HepG2 (cell line): ENCODE data around the gene PAQR6. TPM values are rescaled to one million over a fixed set of nuclear protein-coding genes. Genes with fewer than 3 reads are reported as not detected.

ENCODE experiments used
- CBX5 ChIP-seq: sonication (generic); formaldehyde crosslinking; IDR thresholded peaks from 2 replicates; pipeline ENCODE4 v1.4.0; 2020; ENCODE audit warnings: missing genetic modification reagents, borderline replicate concordance
- DNMT3B ChIP-seq: conservative IDR thresholded peaks from 2 replicates; pipeline ENCODE4 v1.6.1; 2016; ENCODE audit warnings: missing biosample characterization, control low read depth
- HOXA5 ChIP-seq: sonication (generic); formaldehyde crosslinking; IDR thresholded peaks from 2 replicates; pipeline ENCODE4 v1.4.0; 2020; ENCODE audit warnings: missing genetic modification reagents
- KLF9 ChIP-seq: IDR thresholded peaks from 2 replicates; pipeline ENCODE4 v1.6.1; 2016; ENCODE audit warnings: low read depth
- KMT2A ChIP-seq: sonication (generic); formaldehyde crosslinking; IDR thresholded peaks from 2 replicates; pipeline ENCODE4 v1.4.0; 2020; ENCODE audit warnings: missing genetic modification reagents
- MBD4 ChIP-seq: IDR thresholded peaks from 2 replicates; pipeline ENCODE4 v1.6.1; 2012; ENCODE audit warnings: low read length, inconsistent platforms, borderline replicate concordance
- MXD4 ChIP-seq: IDR thresholded peaks from 2 replicates; pipeline ENCODE4 v1.6.1; 2016; ENCODE audit warnings: mild to moderate bottlenecking, missing biosample characterization, missing genetic modification reagents
- PTBP1 ChIP-seq: fragments of 200-400 bp; formaldehyde crosslinking; IDR thresholded peaks from 2 replicates; pipeline ENCODE4 v1.6.1; 2018; ENCODE audit warnings: low read length, low read depth; ENCODE audit not compliant: poor library complexity, severe bottlenecking
- SOX6 ChIP-seq, 2 experiments: fragments of 450-650 bp in 1 of 2; sonication (generic) in 1 of 2; formaldehyde crosslinking in 1 of 2; IDR thresholded peaks; 2 replicates each; pipeline versions ENCODE4 v1.4.0 to v1.6.1; 2017 to 2020; ENCODE audit warnings: antibody characterized with exemption in 1 of 2, mild to moderate bottlenecking in 1 of 2, missing genetic modification reagents in 1 of 2
- YY1 ChIP-seq: IDR thresholded peaks from 2 replicates; pipeline ENCODE4 v1.6.1; 2011; ENCODE audit warnings: low read length, low read depth, moderate library complexity, mild to moderate bottlenecking; ENCODE audit not compliant: insufficient read depth, insufficient replicate concordance
- ZFY ChIP-seq: sonication (generic); formaldehyde crosslinking; IDR thresholded peaks from 2 replicates; pipeline ENCODE4 v1.4.0; 2020; ENCODE audit warnings: missing genetic modification reagents
- ZNF44 ChIP-seq: sonication (generic); formaldehyde crosslinking; IDR thresholded peaks from 2 replicates; pipeline ENCODE4 v1.5.1; 2020; ENCODE audit warnings: mild to moderate bottlenecking, missing genetic modification reagents
- polyA plus RNA-seq, 8 experiments: library from polyadenylated mRNA; depleted of rRNA in 3 of 8; stranded (reverse) in 7 of 8; unstranded in 1 of 8; fragments of >200 nt; fragmentation: Illumina TruSeq in 4 of 8; extraction: Trizol in 4 of 8; gene quantifications; 2 replicates each; pipeline versions ENCODE4 v1.2.1 to v1.2.3, GENCODE V29; 2011 to 2016; ENCODE audit warnings: low read depth in 4 of 8, missing spikeins in 1 of 8, mixed read lengths in 1 of 8; ENCODE audit not compliant: insufficient read depth in 1 of 8
- total RNA-seq, 5 experiments: library from RNA; depleted of rRNA; stranded (reverse); fragments of >200 nt; fragmentation: Illumina TruSeq; extraction: Trizol; gene quantifications; 2 replicates each; pipeline ENCODE4 v1.2.3, GENCODE V29; 2016; ENCODE audit warnings: low read depth in 1 of 5
- TF ChIP-seq, protein P1 (sequence below): sonication (generic); formaldehyde crosslinking; IDR thresholded peaks from 2 replicates; pipeline ENCODE4 v1.4.0; 2020; ENCODE audit warnings: missing genetic modification reagents, borderline replicate concordance
- TF ChIP-seq, protein P2 (sequence below): sonication (generic); formaldehyde crosslinking; IDR thresholded peaks from 2 replicates; pipeline ENCODE4 v1.4.0; 2020; ENCODE audit warnings: missing genetic modification reagents, borderline replicate concordance
- TF ChIP-seq, protein P3 (sequence below), 2 experiments: sonication (generic) in 1 of 2; formaldehyde crosslinking in 1 of 2; IDR thresholded peaks; 2 replicates each; pipeline versions ENCODE4 v1.5.1 to v1.6.1; 2011 to 2020; ENCODE audit warnings: borderline replicate concordance in 1 of 2, low read depth in 1 of 2, low read length in 1 of 2, mild to moderate bottlenecking in 1 of 2, missing genetic modification reagents in 1 of 2, moderate library complexity in 1 of 2
- TF ChIP-seq, protein P4 (sequence below): sonication (generic); formaldehyde crosslinking; IDR thresholded peaks from 2 replicates; pipeline ENCODE4 v1.8.0; 2022; ENCODE audit warnings: mild to moderate bottlenecking, missing genetic modification reagents, borderline replicate concordance

The PAQR6 gene
- total and polyA plus RNA-seq, 2 of the 13 experiments (the other 11 are each of a cell fraction or from before 2014, with no cell fraction given) = 0.82 to 1.4 TPM

DNA sequence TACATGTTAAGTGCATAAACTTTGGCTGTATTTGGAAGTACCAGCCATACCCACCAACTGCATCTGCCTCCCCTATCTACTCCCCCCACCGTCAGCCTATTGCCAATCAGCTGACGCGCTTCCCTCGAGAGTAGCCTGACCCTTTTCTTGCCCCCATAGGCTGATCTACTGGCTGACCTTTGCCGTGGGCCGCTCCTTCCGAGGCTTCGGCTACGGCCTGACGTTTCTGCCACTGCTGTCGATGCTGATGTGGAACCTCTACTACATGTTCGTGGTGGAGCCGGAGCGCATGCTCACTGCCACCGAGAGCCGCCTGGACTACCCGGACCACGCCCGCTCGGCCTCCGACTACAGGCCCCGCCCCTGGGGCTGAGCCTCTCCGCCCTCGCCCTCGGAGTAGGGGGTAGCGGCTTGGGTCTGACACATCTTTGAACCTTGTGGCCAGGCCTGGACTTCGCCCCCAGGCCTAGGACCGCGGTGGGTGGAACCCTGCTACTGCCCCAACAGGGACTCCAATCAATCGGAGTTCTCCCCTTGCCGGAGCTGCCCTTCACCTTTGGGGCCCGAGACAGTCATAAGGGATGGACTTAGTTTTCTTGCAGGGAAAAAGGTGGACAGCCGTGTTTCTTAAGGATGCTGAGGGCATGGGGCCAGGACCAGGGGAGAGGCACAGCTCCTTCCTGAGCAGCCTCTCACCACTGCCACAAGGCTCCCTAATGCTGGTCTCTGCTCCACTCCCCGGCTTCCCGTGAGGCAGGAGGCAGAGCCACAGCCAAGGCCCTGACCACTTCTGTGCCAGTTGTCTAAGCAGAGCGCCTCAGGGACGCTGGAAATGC lies 43.6 kb upstream of the PAQR6 start (continued):
- TF ChIP-seq, protein P1, sequence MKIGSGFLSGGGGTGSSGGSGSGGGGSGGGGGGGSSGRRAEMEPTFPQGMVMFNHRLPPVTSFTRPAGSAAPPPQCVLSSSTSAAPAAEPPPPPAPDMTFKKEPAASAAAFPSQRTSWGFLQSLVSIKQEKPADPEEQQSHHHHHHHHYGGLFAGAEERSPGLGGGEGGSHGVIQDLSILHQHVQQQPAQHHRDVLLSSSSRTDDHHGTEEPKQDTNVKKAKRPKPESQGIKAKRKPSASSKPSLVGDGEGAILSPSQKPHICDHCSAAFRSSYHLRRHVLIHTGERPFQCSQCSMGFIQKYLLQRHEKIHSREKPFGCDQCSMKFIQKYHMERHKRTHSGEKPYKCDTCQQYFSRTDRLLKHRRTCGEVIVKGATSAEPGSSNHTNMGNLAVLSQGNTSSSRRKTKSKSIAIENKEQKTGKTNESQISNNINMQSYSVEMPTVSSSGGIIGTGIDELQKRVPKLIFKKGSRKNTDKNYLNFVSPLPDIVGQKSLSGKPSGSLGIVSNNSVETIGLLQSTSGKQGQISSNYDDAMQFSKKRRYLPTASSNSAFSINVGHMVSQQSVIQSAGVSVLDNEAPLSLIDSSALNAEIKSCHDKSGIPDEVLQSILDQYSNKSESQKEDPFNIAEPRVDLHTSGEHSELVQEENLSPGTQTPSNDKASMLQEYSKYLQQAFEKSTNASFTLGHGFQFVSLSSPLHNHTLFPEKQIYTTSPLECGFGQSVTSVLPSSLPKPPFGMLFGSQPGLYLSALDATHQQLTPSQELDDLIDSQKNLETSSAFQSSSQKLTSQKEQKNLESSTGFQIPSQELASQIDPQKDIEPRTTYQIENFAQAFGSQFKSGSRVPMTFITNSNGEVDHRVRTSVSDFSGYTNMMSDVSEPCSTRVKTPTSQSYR = peak; percentile 82; the same call in 1 of the 2 replicates
- TF ChIP-seq SOX6 (IDR thresholded peaks at IDR 0.05) (no peak), SOX6 (CRISPR knock-in tag; IDR thresholded peaks at IDR 0.05) (peak; percentile 82), KLF9 (CRISPR knock-in tag) (no peak), DNMT3B (CRISPR knock-in tag) (peak; percentile 94), CBX5 (CRISPR knock-in tag) (peak; percentile 62), PTBP1 (peak; percentile 26), MXD4 (CRISPR knock-in tag) (peak; percentile 40; the same call in 1 of the 2 replicates), YY1 (peak; percentile 67), ZNF44 (CRISPR knock-in tag) (no peak), HOXA5 (peak; percentile 61; the same call in 1 of the 2 replicates), ZFY (CRISPR knock-in tag) (peak; percentile 93), MBD4 (no peak), KMT2A (CRISPR knock-in tag) (peak; percentile 26; the same call in 1 of the 2 replicates)
- TF ChIP-seq, protein P2, sequence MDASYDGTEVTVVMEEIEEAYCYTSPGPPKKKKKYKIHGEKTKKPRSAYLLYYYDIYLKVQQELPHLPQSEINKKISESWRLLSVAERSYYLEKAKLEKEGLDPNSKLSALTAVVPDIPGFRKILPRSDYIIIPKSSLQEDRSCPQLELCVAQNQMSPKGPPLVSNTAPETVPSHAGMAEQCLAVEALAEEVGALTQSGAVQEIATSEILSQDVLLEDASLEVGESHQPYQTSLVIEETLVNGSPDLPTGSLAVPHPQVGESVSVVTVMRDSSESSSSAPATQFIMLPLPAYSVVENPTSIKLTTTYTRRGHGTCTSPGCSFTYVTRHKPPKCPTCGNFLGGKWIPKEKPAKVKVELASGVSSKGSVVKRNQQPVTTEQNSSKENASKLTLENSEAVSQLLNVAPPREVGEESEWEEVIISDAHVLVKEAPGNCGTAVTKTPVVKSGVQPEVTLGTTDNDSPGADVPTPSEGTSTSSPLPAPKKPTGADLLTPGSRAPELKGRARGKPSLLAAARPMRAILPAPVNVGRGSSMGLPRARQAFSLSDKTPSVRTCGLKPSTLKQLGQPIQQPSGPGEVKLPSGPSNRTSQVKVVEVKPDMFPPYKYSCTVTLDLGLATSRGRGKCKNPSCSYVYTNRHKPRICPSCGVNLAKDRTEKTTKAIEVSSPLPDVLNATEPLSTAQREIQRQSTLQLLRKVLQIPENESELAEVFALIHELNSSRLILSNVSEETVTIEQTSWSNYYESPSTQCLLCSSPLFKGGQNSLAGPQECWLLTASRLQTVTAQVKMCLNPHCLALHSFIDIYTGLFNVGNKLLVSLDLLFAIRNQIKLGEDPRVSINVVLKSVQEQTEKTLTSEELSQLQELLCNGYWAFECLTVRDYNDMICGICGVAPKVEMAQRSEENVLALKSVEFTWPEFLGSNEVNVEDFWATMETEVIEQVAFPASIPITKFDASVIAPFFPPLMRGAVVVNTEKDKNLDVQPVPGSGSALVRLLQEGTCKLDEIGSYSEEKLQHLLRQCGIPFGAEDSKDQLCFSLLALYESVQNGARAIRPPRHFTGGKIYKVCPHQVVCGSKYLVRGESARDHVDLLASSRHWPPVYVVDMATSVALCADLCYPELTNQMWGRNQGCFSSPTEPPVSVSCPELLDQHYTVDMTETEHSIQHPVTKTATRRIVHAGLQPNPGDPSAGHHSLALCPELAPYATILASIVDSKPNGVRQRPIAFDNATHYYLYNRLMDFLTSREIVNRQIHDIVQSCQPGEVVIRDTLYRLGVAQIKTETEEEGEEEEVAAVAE (CRISPR knock-in tag) = peak; percentile 59; the same call in 1 of the 2 replicates
- TF ChIP-seq, protein P3, sequence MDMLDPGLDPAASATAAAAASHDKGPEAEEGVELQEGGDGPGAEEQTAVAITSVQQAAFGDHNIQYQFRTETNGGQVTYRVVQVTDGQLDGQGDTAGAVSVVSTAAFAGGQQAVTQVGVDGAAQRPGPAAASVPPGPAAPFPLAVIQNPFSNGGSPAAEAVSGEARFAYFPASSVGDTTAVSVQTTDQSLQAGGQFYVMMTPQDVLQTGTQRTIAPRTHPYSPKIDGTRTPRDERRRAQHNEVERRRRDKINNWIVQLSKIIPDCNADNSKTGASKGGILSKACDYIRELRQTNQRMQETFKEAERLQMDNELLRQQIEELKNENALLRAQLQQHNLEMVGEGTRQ (IDR thresholded peaks at IDR 0.05; ENCODE audit: low read depth, low read length) = no peak
- TF ChIP-seq, protein P3 (CRISPR knock-in tag; IDR thresholded peaks at IDR 0.05; ENCODE audit: borderline replicate concordance) = no peak; the same call in 1 of the 2 replicates
- TF ChIP-seq, protein P4, sequence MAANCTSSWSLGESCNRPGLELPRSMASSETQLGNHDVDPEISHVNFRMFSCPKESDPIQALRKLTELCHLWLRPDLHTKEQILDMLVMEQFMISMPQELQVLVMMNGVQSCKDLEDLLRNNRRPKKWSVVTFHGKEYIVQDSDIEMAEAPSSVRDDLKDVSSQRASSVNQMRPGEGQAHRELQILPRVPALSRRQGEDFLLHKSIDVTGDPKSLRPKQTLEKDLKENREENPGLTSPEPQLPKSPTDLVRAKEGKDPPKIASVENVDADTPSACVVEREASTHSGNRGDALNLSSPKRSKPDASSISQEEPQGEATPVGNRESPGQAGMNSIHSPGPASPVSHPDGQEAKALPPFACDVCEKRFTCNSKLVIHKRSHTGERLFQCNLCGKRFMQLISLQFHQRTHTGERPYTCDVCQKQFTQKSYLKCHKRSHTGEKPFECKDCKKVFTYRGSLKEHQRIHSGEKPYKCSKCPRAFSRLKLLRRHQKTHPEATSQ = no peak
